Liver (tissue), 9 donors: ENCODE measurements around the gene SLC39A13. TPM values are rescaled to one million over a fixed set of nuclear protein-coding genes. Genes with fewer than 3 reads are reported as not detected.

Experiments used
- DNase-seq: peaks from one replicate; pipeline ENCODE4 v3.0.0-alpha.2; 2017; ENCODE audit warnings: low spot score
- H3K27ac ChIP-seq, 2 donors: one replicate each; pipeline ENCODE4 v1.7.0; 2013; ENCODE audit warnings: inconsistent platforms in 2 of 2, low read length in 2 of 2, control low read depth in 1 of 2, low read depth in 1 of 2, mild to moderate bottlenecking in 1 of 2
- H3K27me3 ChIP-seq, 4 donors: one replicate each; pipeline versions ENCODE4 v1.6.1 to v1.7.0; 2013; ENCODE audit warnings: low read length in 3 of 4, inconsistent platforms in 1 of 4, mild to moderate bottlenecking in 1 of 4, moderate library complexity in 1 of 4; ENCODE audit not compliant: control insufficient read depth in 4 of 4, insufficient read depth in 4 of 4
- H3K36me3 ChIP-seq, 4 donors: one replicate each; pipeline versions ENCODE4 v1.6.1 to v1.7.0; 2013; ENCODE audit warnings: low read length in 3 of 4, mild to moderate bottlenecking in 3 of 4, low read depth in 1 of 4, moderate library complexity in 1 of 4; ENCODE audit not compliant: control insufficient read depth in 4 of 4, insufficient read depth in 3 of 4
- H3K4me1 ChIP-seq, 4 donors: one replicate each; pipeline versions ENCODE4 v1.6.1 to v1.7.0; 2013; ENCODE audit warnings: low read length in 3 of 4, mild to moderate bottlenecking in 3 of 4, moderate library complexity in 1 of 4; ENCODE audit not compliant: control insufficient read depth in 4 of 4, insufficient read depth in 4 of 4
- H3K4me3 ChIP-seq, 3 donors: one replicate each; pipeline versions ENCODE4 v1.6.1 to v1.7.0; 2013; ENCODE audit warnings: low read length in 3 of 3, control low read depth in 1 of 3, low read depth in 1 of 3, mild to moderate bottlenecking in 1 of 3
- H3K9ac ChIP-seq, 2 donors: one replicate each; pipeline ENCODE4 v1.7.0; 2013; ENCODE audit warnings: low read length in 2 of 2, mild to moderate bottlenecking in 2 of 2, moderate library complexity in 2 of 2, control low read depth in 1 of 2, low read depth in 1 of 2
- H3K9me3 ChIP-seq, 4 donors: one replicate each; pipeline versions ENCODE4 v1.6.1 to v1.7.0; 2013; ENCODE audit warnings: low read length in 3 of 4; ENCODE audit not compliant: control insufficient read depth in 4 of 4
- EGR1 ChIP-seq, 2 donors: IDR thresholded peaks; 2 replicates each; pipeline ENCODE4 v1.6.1; 2016 to 2018; ENCODE audit warnings: antibody characterized with exemption in 2 of 2, low read depth in 2 of 2
- FOXA1 ChIP-seq: IDR thresholded peaks from 2 replicates; pipeline ENCODE4 v1.6.1; 2016; ENCODE audit warnings: antibody characterized with exemption
- FOXA2 ChIP-seq: IDR thresholded peaks from 2 replicates; pipeline ENCODE4 v1.6.1; 2016; ENCODE audit warnings: antibody characterized with exemption
- GABPA ChIP-seq, 2 donors: IDR thresholded peaks in 1 of 2; conservative IDR thresholded peaks in 1 of 2; 2 replicates each; pipeline ENCODE4 v1.6.1; 2016; ENCODE audit warnings: antibody characterized with exemption in 2 of 2, mild to moderate bottlenecking in 1 of 2, moderate library complexity in 1 of 2
- HNF4A ChIP-seq, 2 donors: conservative IDR thresholded peaks; 2 replicates each; pipeline ENCODE4 v1.6.1; 2016; ENCODE audit warnings: antibody characterized with exemption in 2 of 2, mild to moderate bottlenecking in 2 of 2
- HNF4G ChIP-seq: IDR thresholded peaks from 2 replicates; pipeline ENCODE4 v1.6.1; 2016; ENCODE audit warnings: antibody characterized with exemption
- JUND ChIP-seq, 2 donors: IDR thresholded peaks; 2 replicates each; pipeline ENCODE4 v1.6.1; 2016; ENCODE audit warnings: antibody characterized with exemption in 2 of 2
- NR2F2 ChIP-seq: IDR thresholded peaks from 2 replicates; pipeline ENCODE4 v1.6.1; 2016; ENCODE audit warnings: antibody characterized with exemption
- RAD21 ChIP-seq, 2 donors: IDR thresholded peaks; 2 replicates each; pipeline ENCODE4 v1.6.1; 2016; ENCODE audit warnings: antibody characterized with exemption in 2 of 2, mild to moderate bottlenecking in 2 of 2
- RXRA ChIP-seq, 2 donors: IDR thresholded peaks; 2 replicates each; pipeline ENCODE4 v1.6.1; 2017 to 2018; ENCODE audit warnings: antibody characterized with exemption in 2 of 2, mild to moderate bottlenecking in 1 of 2
- SP1 ChIP-seq: IDR thresholded peaks from 2 replicates; pipeline ENCODE4 v1.6.1; 2018; ENCODE audit warnings: antibody characterized with exemption, mild to moderate bottlenecking
- TAF1 ChIP-seq: conservative IDR thresholded peaks from 2 replicates; pipeline ENCODE4 v1.6.1; 2016; ENCODE audit warnings: antibody characterized with exemption, mild to moderate bottlenecking
- YY1 ChIP-seq: IDR thresholded peaks from 2 replicates; pipeline ENCODE4 v1.6.1; 2016; ENCODE audit warnings: antibody characterized with exemption, mild to moderate bottlenecking
- WGBS: extraction: QIAGEN DNeasy Blood & Tissue Kit; methylation state at CpG from one replicate; pipeline ENCODE4 v1.1.7; 2013; 5-methylcytosine and 5-hydroxymethylcytosine counted together
- polyA plus RNA-seq, 2 donors: library from polyadenylated mRNA; stranded (reverse) in 1 of 2; unstranded in 1 of 2; fragments of 200-250 nt in 1 of 2; fragments of >200 nt in 1 of 2; fragmentation: Nextera tagmentation in 1 of 2; extraction: Ambion mirVana in 1 of 2; gene quantifications; one replicate each; pipeline versions ENCODE4 v1.2.1 to v1.2.3, GENCODE V29; 2013 to 2015
- total RNA-seq, 2 donors: library from RNA; depleted of rRNA; stranded (reverse); fragments of >200 nt; gene quantifications; one replicate each; pipeline ENCODE4 v1.2.3, GENCODE V29; 2014
- TF ChIP-seq, protein P1 (sequence below): IDR thresholded peaks from 2 replicates; pipeline ENCODE4 v1.6.1; 2016; ENCODE audit warnings: antibody characterized with exemption, mild to moderate bottlenecking
- TF ChIP-seq, protein P2 (sequence below): fragments of 150-350 bp; IDR thresholded peaks from 2 replicates; pipeline ENCODE4 v1.5.1; 2017; ENCODE audit warnings: improper control_type of control experiment, low read depth, low read length; ENCODE audit not compliant: missing input control
- TF ChIP-seq, protein P3 (sequence below): IDR thresholded peaks from 2 replicates; pipeline ENCODE4 v1.6.1; 2016; ENCODE audit warnings: antibody characterized with exemption
- TF ChIP-seq, protein P4 (sequence below): IDR thresholded peaks from 2 replicates; pipeline ENCODE4 v1.6.1; 2016; ENCODE audit warnings: antibody characterized with exemption
- TF ChIP-seq, protein P5 (sequence below): IDR thresholded peaks from 2 replicates; pipeline ENCODE4 v1.6.1; 2016; ENCODE audit warnings: antibody characterized with exemption
- donor health status: healthy.
- donor health status: healthy.
- donor health status: healthy.
- donor health status: healthy.
- donor health status: healthy.

SLC39A13 gene
- total and polyA plus RNA-seq, 4 donors, result 8.2 to 17.5 (median 10.7) TPM

DNA sequence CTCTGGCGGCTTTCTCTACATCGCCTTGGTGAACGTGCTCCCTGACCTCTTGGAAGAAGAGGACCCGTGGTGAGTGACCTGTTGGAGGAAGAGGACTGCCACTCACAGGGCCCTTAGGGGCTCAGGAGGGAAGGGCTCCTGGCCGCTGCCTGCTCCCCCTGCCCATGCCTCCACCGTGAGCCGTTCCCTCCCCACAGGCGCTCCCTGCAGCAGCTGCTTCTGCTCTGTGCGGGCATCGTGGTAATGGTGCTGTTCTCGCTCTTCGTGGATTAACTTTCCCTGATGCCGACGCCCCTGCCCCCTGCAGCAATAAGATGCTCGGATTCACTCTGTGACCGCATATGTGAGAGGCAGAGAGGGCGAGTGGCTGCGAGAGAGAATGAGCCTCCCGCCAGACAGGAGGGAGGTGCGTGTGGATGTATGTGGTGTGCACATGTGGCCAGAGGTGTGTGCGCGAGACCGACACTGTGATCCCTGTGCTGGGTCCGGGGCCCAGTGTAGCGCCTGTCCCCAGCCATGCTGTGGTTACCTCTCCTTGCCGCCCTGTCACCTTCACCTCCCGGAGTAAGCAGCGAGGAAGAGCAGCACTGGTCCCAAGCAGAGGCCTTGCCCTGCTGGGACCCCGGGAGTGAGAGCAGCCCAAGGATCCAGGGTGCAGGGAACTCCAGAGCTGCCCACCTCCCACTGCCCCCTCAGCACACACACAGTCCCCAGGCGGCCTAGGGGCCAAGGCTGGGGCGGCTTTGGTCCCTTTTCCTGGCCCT, 6.9 kb downstream of the SLC39A13 start:
- Histone ChIP-seq H3K36me3 (peaks cover 4 to 49% (median 19%) of the 10 kb centered on the region in 4 donors), H3K4me3 (no peak overlapping the region), H3K4me1 (no peaks in the 10 kb centered on the region), H3K27me3 (no peaks in the 10 kb centered on the region), H3K9me3 (no peaks in the 10 kb centered on the region), H3K27ac (no peak overlapping the region), H3K9ac (no peak overlapping the region)
- no peak for DNase-seq
- WGBS, result 91% methylated on average over 31 of the region's 31 CpGs
- TF ChIP-seq HNF4G, result no peak
- TF ChIP-seq NR2F2, result no peak
- TF ChIP-seq, protein P1, sequence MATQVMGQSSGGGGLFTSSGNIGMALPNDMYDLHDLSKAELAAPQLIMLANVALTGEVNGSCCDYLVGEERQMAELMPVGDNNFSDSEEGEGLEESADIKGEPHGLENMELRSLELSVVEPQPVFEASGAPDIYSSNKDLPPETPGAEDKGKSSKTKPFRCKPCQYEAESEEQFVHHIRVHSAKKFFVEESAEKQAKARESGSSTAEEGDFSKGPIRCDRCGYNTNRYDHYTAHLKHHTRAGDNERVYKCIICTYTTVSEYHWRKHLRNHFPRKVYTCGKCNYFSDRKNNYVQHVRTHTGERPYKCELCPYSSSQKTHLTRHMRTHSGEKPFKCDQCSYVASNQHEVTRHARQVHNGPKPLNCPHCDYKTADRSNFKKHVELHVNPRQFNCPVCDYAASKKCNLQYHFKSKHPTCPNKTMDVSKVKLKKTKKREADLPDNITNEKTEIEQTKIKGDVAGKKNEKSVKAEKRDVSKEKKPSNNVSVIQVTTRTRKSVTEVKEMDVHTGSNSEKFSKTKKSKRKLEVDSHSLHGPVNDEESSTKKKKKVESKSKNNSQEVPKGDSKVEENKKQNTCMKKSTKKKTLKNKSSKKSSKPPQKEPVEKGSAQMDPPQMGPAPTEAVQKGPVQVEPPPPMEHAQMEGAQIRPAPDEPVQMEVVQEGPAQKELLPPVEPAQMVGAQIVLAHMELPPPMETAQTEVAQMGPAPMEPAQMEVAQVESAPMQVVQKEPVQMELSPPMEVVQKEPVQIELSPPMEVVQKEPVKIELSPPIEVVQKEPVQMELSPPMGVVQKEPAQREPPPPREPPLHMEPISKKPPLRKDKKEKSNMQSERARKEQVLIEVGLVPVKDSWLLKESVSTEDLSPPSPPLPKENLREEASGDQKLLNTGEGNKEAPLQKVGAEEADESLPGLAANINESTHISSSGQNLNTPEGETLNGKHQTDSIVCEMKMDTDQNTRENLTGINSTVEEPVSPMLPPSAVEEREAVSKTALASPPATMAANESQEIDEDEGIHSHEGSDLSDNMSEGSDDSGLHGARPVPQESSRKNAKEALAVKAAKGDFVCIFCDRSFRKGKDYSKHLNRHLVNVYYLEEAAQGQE, result no peak
- no peak for TF ChIP-seq RAD21 (IDR thresholded peaks at IDR 0.05)
- TF ChIP-seq HNF4A (conservative IDR thresholded peaks at IDR 0.05), result no peak
- no peak for TF ChIP-seq FOXA2
- TF ChIP-seq TAF1, result no peak
- TF ChIP-seq, protein P2, sequence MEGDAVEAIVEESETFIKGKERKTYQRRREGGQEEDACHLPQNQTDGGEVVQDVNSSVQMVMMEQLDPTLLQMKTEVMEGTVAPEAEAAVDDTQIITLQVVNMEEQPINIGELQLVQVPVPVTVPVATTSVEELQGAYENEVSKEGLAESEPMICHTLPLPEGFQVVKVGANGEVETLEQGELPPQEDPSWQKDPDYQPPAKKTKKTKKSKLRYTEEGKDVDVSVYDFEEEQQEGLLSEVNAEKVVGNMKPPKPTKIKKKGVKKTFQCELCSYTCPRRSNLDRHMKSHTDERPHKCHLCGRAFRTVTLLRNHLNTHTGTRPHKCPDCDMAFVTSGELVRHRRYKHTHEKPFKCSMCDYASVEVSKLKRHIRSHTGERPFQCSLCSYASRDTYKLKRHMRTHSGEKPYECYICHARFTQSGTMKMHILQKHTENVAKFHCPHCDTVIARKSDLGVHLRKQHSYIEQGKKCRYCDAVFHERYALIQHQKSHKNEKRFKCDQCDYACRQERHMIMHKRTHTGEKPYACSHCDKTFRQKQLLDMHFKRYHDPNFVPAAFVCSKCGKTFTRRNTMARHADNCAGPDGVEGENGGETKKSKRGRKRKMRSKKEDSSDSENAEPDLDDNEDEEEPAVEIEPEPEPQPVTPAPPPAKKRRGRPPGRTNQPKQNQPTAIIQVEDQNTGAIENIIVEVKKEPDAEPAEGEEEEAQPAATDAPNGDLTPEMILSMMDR, result no peak
- TF ChIP-seq, protein P3, sequence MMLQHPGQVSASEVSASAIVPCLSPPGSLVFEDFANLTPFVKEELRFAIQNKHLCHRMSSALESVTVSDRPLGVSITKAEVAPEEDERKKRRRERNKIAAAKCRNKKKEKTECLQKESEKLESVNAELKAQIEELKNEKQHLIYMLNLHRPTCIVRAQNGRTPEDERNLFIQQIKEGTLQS, result no peak
- TF ChIP-seq, protein P4, sequence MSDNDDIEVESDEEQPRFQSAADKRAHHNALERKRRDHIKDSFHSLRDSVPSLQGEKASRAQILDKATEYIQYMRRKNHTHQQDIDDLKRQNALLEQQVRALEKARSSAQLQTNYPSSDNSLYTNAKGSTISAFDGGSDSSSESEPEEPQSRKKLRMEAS, result no peak
- TF ChIP-seq SP1, result no peak
- TF ChIP-seq GABPA (IDR thresholded peaks at IDR 0.05 in 1 of 2, conservative IDR thresholded peaks at IDR 0.05 in 1 of 2), result no peak
- TF ChIP-seq YY1, result no peak
- TF ChIP-seq FOXA1, result no peak
- TF ChIP-seq, protein P5, sequence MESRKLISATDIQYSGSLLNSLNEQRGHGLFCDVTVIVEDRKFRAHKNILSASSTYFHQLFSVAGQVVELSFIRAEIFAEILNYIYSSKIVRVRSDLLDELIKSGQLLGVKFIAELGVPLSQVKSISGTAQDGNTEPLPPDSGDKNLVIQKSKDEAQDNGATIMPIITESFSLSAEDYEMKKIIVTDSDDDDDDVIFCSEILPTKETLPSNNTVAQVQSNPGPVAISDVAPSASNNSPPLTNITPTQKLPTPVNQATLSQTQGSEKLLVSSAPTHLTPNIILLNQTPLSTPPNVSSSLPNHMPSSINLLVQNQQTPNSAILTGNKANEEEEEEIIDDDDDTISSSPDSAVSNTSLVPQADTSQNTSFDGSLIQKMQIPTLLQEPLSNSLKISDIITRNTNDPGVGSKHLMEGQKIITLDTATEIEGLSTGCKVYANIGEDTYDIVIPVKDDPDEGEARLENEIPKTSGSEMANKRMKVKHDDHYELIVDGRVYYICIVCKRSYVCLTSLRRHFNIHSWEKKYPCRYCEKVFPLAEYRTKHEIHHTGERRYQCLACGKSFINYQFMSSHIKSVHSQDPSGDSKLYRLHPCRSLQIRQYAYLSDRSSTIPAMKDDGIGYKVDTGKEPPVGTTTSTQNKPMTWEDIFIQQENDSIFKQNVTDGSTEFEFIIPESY, result no peak
- TF ChIP-seq RXRA (IDR thresholded peaks at IDR 0.05), result no peak
- no peak for TF ChIP-seq EGR1 (IDR thresholded peaks at IDR 0.05; ENCODE audit: low read depth in 2 of 2)
- no peak for TF ChIP-seq JUND (IDR thresholded peaks at IDR 0.05)
